PC-3 (cell line): ENCODE data around the gene TREML4.

Source experiments
- CTCF ChIP-seq: fragments of 300-600 bp; sonication (generic); conservative IDR thresholded peaks from 2 replicates; pipeline ENCODE4 v1.5.1; 2017; ENCODE audit warnings: antibody characterized with exemption, low read depth, mild to moderate bottlenecking, low read length
- EZH2 ChIP-seq: fragments of 300-600 bp; sonication (generic); IDR thresholded peaks from one replicate; pipeline ENCODE4 v1.6.1; 2017; ENCODE audit warnings: antibody characterized with exemption, mild to moderate bottlenecking, low read length; ENCODE audit not compliant: unreplicated experiment
- EZH2phosphoT487 ChIP-seq: fragments of 300-600 bp; sonication (generic); IDR thresholded peaks from 2 replicates; pipeline ENCODE4 v1.6.1; 2018; ENCODE audit warnings: mild to moderate bottlenecking, antibody characterized with exemption, low read length, borderline replicate concordance

- TF ChIP-seq CTCF (no peak), EZH2 (no peak), EZH2phosphoT487 (no peak)
Observed at GRCh38 chr6:41193171-41193734, 34.9 kb upstream of the TREML4 start.
